ENCODE data around the gene PTPRD.
"Not testable (repeated sequence)": the region's sequence is repeated elsewhere in the genome, so short reads cannot be mapped to it uniquely, and the experiment has no call there.

The PTPRD gene

GRCh38 chr9:9949978-9950377 is 662.8 kb downstream of the PTPRD start:
- DNase-seq: no peak

- no peak for DNase-seq
Observed at GRCh38 chr9:9949368-9949767, 663.4 kb downstream of the PTPRD start.

GRCh38 chr9:9945966-9946365 is 666.8 kb downstream of the PTPRD start:
- no peak for DNase-seq

- DNase-seq: no peak
Observed at GRCh38 chr9:9942764-9943424, 669.9 kb downstream of the PTPRD start.

GRCh38 chr9:9938432-9938831 is 674.4 kb downstream of the PTPRD start:
- DNase-seq: no peak

GRCh38 chr9:9931464-9931863 is 681.3 kb downstream of the PTPRD start:
- DNase-seq: not testable (repeated sequence)

- no peak for DNase-seq
Observed at GRCh38 chr9:9924376-9924775, 688.4 kb downstream of the PTPRD start.

- no peak for DNase-seq
Observed at GRCh38 chr9:9921805-9922204, 691.0 kb downstream of the PTPRD start.

- DNase-seq: no peak
Observed at GRCh38 chr9:9920425-9921060, 692.3 kb downstream of the PTPRD start.

- no peak for DNase-seq
Observed at GRCh38 chr9:9919174-9919775, 693.5 kb downstream of the PTPRD start.

GRCh38 chr9:9917400-9917799 is 695.4 kb downstream of the PTPRD start:
- no peak for DNase-seq

- DNase-seq: no peak
Observed at GRCh38 chr9:9914174-9914573, 698.6 kb downstream of the PTPRD start.

- no peak for DNase-seq
Observed at GRCh38 chr9:9913276-9913832, 699.4 kb downstream of the PTPRD start.

- DNase-seq: no peak
Observed at GRCh38 chr9:9912459-9912858, 700.3 kb downstream of the PTPRD start.

GRCh38 chr9:9905736-9906135 is 707.1 kb downstream of the PTPRD start:
- no peak for DNase-seq

- DNase-seq: no peak
Observed at GRCh38 chr9:9904041-9904440, 708.8 kb downstream of the PTPRD start.

- no peak for DNase-seq
Observed at GRCh38 chr9:9901624-9902023, 711.2 kb downstream of the PTPRD start.

GRCh38 chr9:9893837-9894236 is 719.0 kb downstream of the PTPRD start:
- no peak for DNase-seq

- DNase-seq: no peak
Observed at GRCh38 chr9:9892217-9892616, 720.6 kb downstream of the PTPRD start.

GRCh38 chr9:9881692-9882091 is 731.1 kb downstream of the PTPRD start:
- DNase-seq: no peak

- no peak for DNase-seq
Observed at GRCh38 chr9:9874270-9874669, 738.5 kb downstream of the PTPRD start.

- no peak for DNase-seq
Observed at GRCh38 chr9:9862235-9862810, 750.5 kb downstream of the PTPRD start.

GRCh38 chr9:9855177-9856078 is 757.4 kb downstream of the PTPRD start:
- no peak for DNase-seq

Measured in cortex of kidney (tissue), 1 donor.